ENCODE measurements around the gene STAM2. TPM values are rescaled to one million over a fixed set of nuclear protein-coding genes. Genes with fewer than 3 reads are reported as not detected.
A peak's percentile ranks its signal among the peaks of the same experiment; 100 is the strongest.
"Not testable (repeated sequence)": the region's sequence is repeated elsewhere in the genome, so short reads cannot be mapped to it uniquely, and the experiment has no call there.

The STAM2 gene
- polyA plus RNA-seq, 2 of the 4 experiments (the other 2 are of a cell fraction), result 13.8 to 34.5 TPM

GRCh38 chr2:152189622-152190495 lies 14.3 kb upstream of the STAM2 start (continued):
- TF ChIP-seq, protein P1, sequence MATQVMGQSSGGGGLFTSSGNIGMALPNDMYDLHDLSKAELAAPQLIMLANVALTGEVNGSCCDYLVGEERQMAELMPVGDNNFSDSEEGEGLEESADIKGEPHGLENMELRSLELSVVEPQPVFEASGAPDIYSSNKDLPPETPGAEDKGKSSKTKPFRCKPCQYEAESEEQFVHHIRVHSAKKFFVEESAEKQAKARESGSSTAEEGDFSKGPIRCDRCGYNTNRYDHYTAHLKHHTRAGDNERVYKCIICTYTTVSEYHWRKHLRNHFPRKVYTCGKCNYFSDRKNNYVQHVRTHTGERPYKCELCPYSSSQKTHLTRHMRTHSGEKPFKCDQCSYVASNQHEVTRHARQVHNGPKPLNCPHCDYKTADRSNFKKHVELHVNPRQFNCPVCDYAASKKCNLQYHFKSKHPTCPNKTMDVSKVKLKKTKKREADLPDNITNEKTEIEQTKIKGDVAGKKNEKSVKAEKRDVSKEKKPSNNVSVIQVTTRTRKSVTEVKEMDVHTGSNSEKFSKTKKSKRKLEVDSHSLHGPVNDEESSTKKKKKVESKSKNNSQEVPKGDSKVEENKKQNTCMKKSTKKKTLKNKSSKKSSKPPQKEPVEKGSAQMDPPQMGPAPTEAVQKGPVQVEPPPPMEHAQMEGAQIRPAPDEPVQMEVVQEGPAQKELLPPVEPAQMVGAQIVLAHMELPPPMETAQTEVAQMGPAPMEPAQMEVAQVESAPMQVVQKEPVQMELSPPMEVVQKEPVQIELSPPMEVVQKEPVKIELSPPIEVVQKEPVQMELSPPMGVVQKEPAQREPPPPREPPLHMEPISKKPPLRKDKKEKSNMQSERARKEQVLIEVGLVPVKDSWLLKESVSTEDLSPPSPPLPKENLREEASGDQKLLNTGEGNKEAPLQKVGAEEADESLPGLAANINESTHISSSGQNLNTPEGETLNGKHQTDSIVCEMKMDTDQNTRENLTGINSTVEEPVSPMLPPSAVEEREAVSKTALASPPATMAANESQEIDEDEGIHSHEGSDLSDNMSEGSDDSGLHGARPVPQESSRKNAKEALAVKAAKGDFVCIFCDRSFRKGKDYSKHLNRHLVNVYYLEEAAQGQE (IDR thresholded peaks at IDR 0.05), result no peak
- TF ChIP-seq HOXB13 (CRISPR knock-in tag; IDR thresholded peaks at IDR 0.05; ENCODE audit: low read depth) (no peak), SMC3 (IDR thresholded peaks at IDR 0.05) (peak; percentile 96), ZFP36 (IDR thresholded peaks at IDR 0.05; ENCODE audit: borderline replicate concordance, partially characterized antibody) (no peak), NFE2L2 (conservative IDR thresholded peaks at IDR 0.05; ENCODE audit: low read length) (no peak), NR3C1 (IDR thresholded peaks at IDR 0.05) (no peak), HOXA7 (CRISPR knock-in tag; IDR thresholded peaks at IDR 0.05) (no peak), NPAS2 (CRISPR knock-in tag; IDR thresholded peaks at IDR 0.05; ENCODE audit: borderline replicate concordance) (no peak), EHMT2 (IDR thresholded peaks at IDR 0.05; ENCODE audit: low read depth) (no peak)

DNA sequence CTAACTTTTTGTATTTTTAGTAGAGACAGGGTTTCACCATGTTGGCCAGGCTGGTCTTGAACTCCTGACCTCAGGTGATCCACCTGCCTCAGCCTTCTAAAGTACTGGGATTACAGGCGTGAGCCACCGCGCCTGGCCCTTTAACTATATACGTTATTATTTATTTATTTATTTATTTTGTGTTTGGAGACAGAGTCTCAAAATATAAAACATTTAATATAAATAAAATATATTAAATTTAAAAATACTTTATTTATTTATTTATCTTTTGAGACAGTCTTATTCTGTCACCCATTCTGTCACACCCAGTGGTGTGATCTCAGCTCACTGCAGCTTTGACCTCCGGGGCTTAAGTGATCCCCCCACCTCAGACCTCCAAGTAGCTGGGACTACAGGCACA lies 11.2 kb upstream of the STAM2 start:
- CTCF ChIA-PET, result interaction anchor here (0.6 to 3.8 kb wide), 5 partner anchors 11 to 560 kb away, joined by 3 to 20 read pairs (median 3); no protein-coding TSS in a partner anchor
- H3K4me3 ChIP-seq; H3K27ac ChIP-seq; FAIRE-seq; H3K4me1 ChIP-seq; POLR2A ChIA-PET; H3K9me3 ChIP-seq; H3K4me2 ChIP-seq; DNase-seq (ENCODE audit: low read depth in 1 of 2, low spot score in 1 of 2); ATAC-seq: not testable (repeated sequence)
- 88% methylated on average over 5 of the region's 5 CpGs for WGBS (ENCODE audit: missing lambda C conversion rate)

GRCh38 chr2:152186262-152186661 lies 10.7 kb upstream of the STAM2 start:
- no peaks in the 10 kb centered on the region for H3K9me3 ChIP-seq
- peaks cover 3% of the 10 kb centered on the region; the same call in 1 of the 3 replicates for H3K4me1 ChIP-seq
- no peak overlapping the region for H3K27ac ChIP-seq
- DNase-seq (ENCODE audit: low read depth in 1 of 2, low spot score in 1 of 2), result no peak
- H3K4me3 ChIP-seq, result no peak overlapping the region
- no peak overlapping the region for H3K4me2 ChIP-seq
- 65% methylated on average over 3 of the region's 3 CpGs for WGBS (ENCODE audit: missing lambda C conversion rate)
- TF ChIP-seq KDM5A (IDR thresholded peaks at IDR 0.05), result no peak
- no peak for TF ChIP-seq FOSB (CRISPR knock-in tag; IDR thresholded peaks at IDR 0.05)
- no peak for TF ChIP-seq E2F6 (IDR thresholded peaks at IDR 0.05; ENCODE audit: borderline replicate concordance, low read depth)
- TF ChIP-seq ZFP36 (IDR thresholded peaks at IDR 0.05; ENCODE audit: borderline replicate concordance, partially characterized antibody), result no peak
- no peak for TF ChIP-seq MYC (IDR thresholded peaks at IDR 0.05; ENCODE audit: borderline replicate concordance, low read length)
- no peak for TF ChIP-seq POLR2A (IDR thresholded peaks at IDR 0.05; ENCODE audit: low read length)
- TF ChIP-seq HES2 (IDR thresholded peaks at IDR 0.05), result no peak
- TF ChIP-seq RNF2 (IDR thresholded peaks at IDR 0.05; ENCODE audit: borderline replicate concordance, low read depth), result no peak
- TF ChIP-seq SMC3 (IDR thresholded peaks at IDR 0.05), result no peak
- no peak for TF ChIP-seq BHLHE40 (IDR thresholded peaks at IDR 0.05; ENCODE audit: low read depth, low read length)
- no peak for TF ChIP-seq EHMT2 (IDR thresholded peaks at IDR 0.05; ENCODE audit: low read depth)
- TF ChIP-seq CTCF (IDR thresholded peaks at IDR 0.05), result no peak
- no peak for TF ChIP-seq HOXB5 (CRISPR knock-in tag; IDR thresholded peaks at IDR 0.05)
- TF ChIP-seq HOXB13 (CRISPR knock-in tag; IDR thresholded peaks at IDR 0.05; ENCODE audit: low read depth), result no peak
- no peak for TF ChIP-seq ZC3H11A (IDR thresholded peaks at IDR 0.05)
- TF ChIP-seq ESRRA (IDR thresholded peaks at IDR 0.05; ENCODE audit: borderline replicate concordance, low read length), result no peak
- TF ChIP-seq JUNB (IDR thresholded peaks at IDR 0.05), result no peak
- TF ChIP-seq GATA3 (IDR thresholded peaks at IDR 0.05; ENCODE audit: borderline replicate concordance), result no peak
- FAIRE-seq, result no peak
- CTCF ChIA-PET, result interaction anchor here (0.8 to 3.8 kb wide), 3 partner anchors 160 to 460 kb away, joined by 3 to 20 read pairs (median 3); no protein-coding TSS in a partner anchor
- POLR2A ChIA-PET, result no interaction called here
- ATAC-seq, result no peak
